Measurements from ENCODE around the gene MET. TPM values are rescaled to one million over a fixed set of nuclear protein-coding genes. Genes with fewer than 3 reads are reported as not detected.

MET gene
- total and polyA plus RNA-seq, 2 of the 13 experiments (the other 11 are each of a cell fraction or from before 2014, with no cell fraction given): 21.8 to 31.5 TPM

GRCh38 chr7:116686812-116687419 lies 14.9 kb downstream of the MET start (continued):
- TF ChIP-seq ZNF614 (CRISPR knock-in tag; IDR thresholded peaks at IDR 0.05; ENCODE audit: borderline replicate concordance) (peak; percentile 60; the same call in 1 of the 2 replicates), FOXA1 (IDR thresholded peaks at IDR 0.05) (peak; percentile 51; the same call in 1 of the 2 replicates), FOXA1 (CRISPR knock-in tag; IDR thresholded peaks at IDR 0.05) (no peak), KLF16 (CRISPR knock-in tag; IDR thresholded peaks at IDR 0.05) (peak in 1 of 2 experiments; percentile 87; a peak in 2 of 4 replicates), PPARG (CRISPR knock-in tag; conservative IDR thresholded peaks at IDR 0.05) (peak; percentile 91), ZNF652 (CRISPR knock-in tag; IDR thresholded peaks at IDR 0.05; ENCODE audit: borderline replicate concordance, low read depth) (no peak), THAP7 (CRISPR knock-in tag; IDR thresholded peaks at IDR 0.05) (no peak), HNF4A (CRISPR knock-in tag; IDR thresholded peaks at IDR 0.05) (peak; percentile 69), ZNF503 (CRISPR knock-in tag; IDR thresholded peaks at IDR 0.05) (peak; percentile 49; the same call in 1 of the 2 replicates), HNRNPL (IDR thresholded peaks at IDR 0.05; ENCODE audit: low read depth, low read length) (no peak), IRF2 (CRISPR knock-in tag; IDR thresholded peaks at IDR 0.05) (peak; percentile 85; the same call in 1 of the 2 replicates), SKI (IDR thresholded peaks at IDR 0.05; ENCODE audit: partially characterized antibody) (no peak), TP53 (CRISPR knock-in tag; conservative IDR thresholded peaks at IDR 0.05) (no peak), RCOR2 (CRISPR knock-in tag; IDR thresholded peaks at IDR 0.05) (peak; percentile 92), ZNF513 (CRISPR knock-in tag; conservative IDR thresholded peaks at IDR 0.05) (no peak), NCOR1 (IDR thresholded peaks at IDR 0.05; ENCODE audit: borderline replicate concordance, low read length) (0 out of 2 replicates have a peak, but pooled peaks have one; percentile 25), PCBP1 (IDR thresholded peaks at IDR 0.05; ENCODE audit: borderline replicate concordance, low read depth, low read length) (no peak), CREB1 (IDR thresholded peaks at IDR 0.05) (no peak), CREB1 (CRISPR knock-in tag; IDR thresholded peaks at IDR 0.05) (peak; percentile 77), TCF7 (IDR thresholded peaks at IDR 0.05; ENCODE audit: low read depth) (peak; percentile 63), KLF6 (CRISPR knock-in tag; IDR thresholded peaks at IDR 0.05) (0 out of 2 replicates have a peak, but pooled peaks have one; percentile 27), HDAC1 (CRISPR knock-in tag; IDR thresholded peaks at IDR 0.05) (peak; percentile 83), NR2F2 (IDR thresholded peaks at IDR 0.05; ENCODE audit: borderline replicate concordance, low read depth) (peak; percentile 84), HMGXB3 (CRISPR knock-in tag; IDR thresholded peaks at IDR 0.05; ENCODE audit: borderline replicate concordance) (peak; percentile 30; the same call in 1 of the 2 replicates)

All from HepG2 (cell line).